ENCODE data around the gene AP1G2.

- TF ChIP-seq, protein P1, sequence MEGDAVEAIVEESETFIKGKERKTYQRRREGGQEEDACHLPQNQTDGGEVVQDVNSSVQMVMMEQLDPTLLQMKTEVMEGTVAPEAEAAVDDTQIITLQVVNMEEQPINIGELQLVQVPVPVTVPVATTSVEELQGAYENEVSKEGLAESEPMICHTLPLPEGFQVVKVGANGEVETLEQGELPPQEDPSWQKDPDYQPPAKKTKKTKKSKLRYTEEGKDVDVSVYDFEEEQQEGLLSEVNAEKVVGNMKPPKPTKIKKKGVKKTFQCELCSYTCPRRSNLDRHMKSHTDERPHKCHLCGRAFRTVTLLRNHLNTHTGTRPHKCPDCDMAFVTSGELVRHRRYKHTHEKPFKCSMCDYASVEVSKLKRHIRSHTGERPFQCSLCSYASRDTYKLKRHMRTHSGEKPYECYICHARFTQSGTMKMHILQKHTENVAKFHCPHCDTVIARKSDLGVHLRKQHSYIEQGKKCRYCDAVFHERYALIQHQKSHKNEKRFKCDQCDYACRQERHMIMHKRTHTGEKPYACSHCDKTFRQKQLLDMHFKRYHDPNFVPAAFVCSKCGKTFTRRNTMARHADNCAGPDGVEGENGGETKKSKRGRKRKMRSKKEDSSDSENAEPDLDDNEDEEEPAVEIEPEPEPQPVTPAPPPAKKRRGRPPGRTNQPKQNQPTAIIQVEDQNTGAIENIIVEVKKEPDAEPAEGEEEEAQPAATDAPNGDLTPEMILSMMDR (IDR thresholded peaks at IDR 0.05): peak; percentile 37
- no peak for TF ChIP-seq EZH2 (IDR thresholded peaks at IDR 0.05)
- TF ChIP-seq EZH2phosphoT487 (IDR thresholded peaks at IDR 0.05): no peak
Measured at GRCh38 chr14:23517650-23518326, 49.8 kb downstream of the AP1G2 start.
